B cell (primary cell): ENCODE data around the gene LONP2. TPM values are rescaled to one million over a fixed set of nuclear protein-coding genes. Genes with fewer than 3 reads are reported as not detected.

Source experiments
- ATAC-seq: fragments of 200-7000 bp; cut with Tn5 transposase; one replicate; pipeline ENCODE4 v1.10.0; 2021; ENCODE audit warnings: low read depth, mild to moderate bottlenecking, moderate number of reproducible peaks, moderate library complexity
- CTCF ChIA-PET: fragments of 350-600 bp; sonication (Branson Sonifier 250); formaldehyde crosslinking; loops from one replicate; lab custom pipeline; 2021; ENCODE audit warnings: antibody characterized with exemption, inconsistent platforms; lab: Charles Lee
- POLR2A ChIA-PET: fragments of 350-600 bp; sonication (Branson Sonifier 250); formaldehyde crosslinking; loops from one replicate; lab custom pipeline; 2021; ENCODE audit warnings: antibody characterized with exemption; lab: Charles Lee
- DNase-seq: peaks from one replicate; pipeline ENCODE4 v3.0.0; 2013
- H2AFZ ChIP-seq: 2 replicates; pipeline ENCODE4 v1.6.1; 2012; ENCODE audit warnings: mild to moderate bottlenecking, low read depth, low read length; ENCODE audit not compliant: insufficient read depth, poor library complexity, severe bottlenecking
- H3K27ac ChIP-seq, 2 donors: 1 replicate in 1 of 2; 2 replicates in 1 of 2; pipeline ENCODE4 v1.5.1; 2012 to 2013; ENCODE audit warnings: low read length in 2 of 2, mild to moderate bottlenecking in 2 of 2, moderate library complexity in 1 of 2
- H3K27me3 ChIP-seq, 4 experiments: fragments of 200-600 bp in 1 of 4; sonication (generic) in 1 of 4; replicated peaks in 1 of 4; 1 replicate in 2 of 4; 2 replicates in 2 of 4; pipeline versions ENCODE4 v1.6.1 to v1.7.0; 2013 to 2016; ENCODE audit warnings: low read length in 3 of 4, mild to moderate bottlenecking in 2 of 4, mixed read lengths in 1 of 4, moderate library complexity in 1 of 4; ENCODE audit not compliant: insufficient read depth in 4 of 4, control insufficient read depth in 3 of 4; ENCODE audit errors: control extremely low read depth in 1 of 4
- H3K36me3 ChIP-seq, 2 experiments: replicated peaks in 1 of 2; 1 replicate in 1 of 2; 2 replicates in 1 of 2; pipeline versions ENCODE4 v1.6.1 to v1.7.1; 2013; ENCODE audit warnings: low read length in 1 of 2; ENCODE audit not compliant: insufficient read depth in 2 of 2, control insufficient read depth in 1 of 2; ENCODE audit errors: control extremely low read depth in 1 of 2, extremely low read depth in 1 of 2
- H3K4me1 ChIP-seq, 2 donors: fragments of 200-600 bp in 1 of 2; sonication (generic) in 1 of 2; 1 replicate in 1 of 2; 2 replicates in 1 of 2; pipeline versions ENCODE4 v1.5.1 to v1.6.1; 2013 to 2017; ENCODE audit warnings: low read length in 2 of 2; ENCODE audit not compliant: control insufficient read depth in 2 of 2, insufficient read depth in 2 of 2
- H3K4me2 ChIP-seq: replicated peaks from 2 replicates; pipeline ENCODE3; 2012; ENCODE audit warnings: mild to moderate bottlenecking, low read depth, low read length; ENCODE audit not compliant: poor library complexity, severe bottlenecking
- H3K4me3 ChIP-seq, 5 experiments: fragments of 200-600 bp in 1 of 5; sonication (generic) in 1 of 5; 1 replicate in 3 of 5; 2 replicates in 2 of 5; pipeline versions ENCODE4 v1.5.1 to v1.7.0; 2011 to 2016; ENCODE audit warnings: low read length in 4 of 5, mild to moderate bottlenecking in 4 of 5, low read depth in 2 of 5, control low read depth in 1 of 5, moderate library complexity in 1 of 5; ENCODE audit not compliant: insufficient read depth in 1 of 5; ENCODE audit errors: control extremely low read depth in 1 of 5, extremely low read depth in 1 of 5
- H3K79me2 ChIP-seq: fragments of 200-600 bp; sonication (generic); one replicate; pipeline ENCODE4 v1.6.0; 2016; ENCODE audit warnings: low read length; ENCODE audit not compliant: control insufficient read depth, insufficient read depth
- H3K9ac ChIP-seq: fragments of 200-600 bp; sonication (generic); 2 replicates; pipeline ENCODE4 v1.6.1; 2017; ENCODE audit warnings: mild to moderate bottlenecking, low read length, moderate library complexity
- H3K9me3 ChIP-seq, 3 donors: one replicate each; pipeline versions ENCODE4 v1.6.1 to v1.7.1; 2013; ENCODE audit warnings: low read length in 2 of 3; ENCODE audit not compliant: control insufficient read depth in 2 of 3, insufficient read depth in 1 of 3; ENCODE audit errors: control extremely low read depth in 1 of 3
- H4K20me1 ChIP-seq: 2 replicates; pipeline ENCODE4 v1.6.0; 2012; ENCODE audit warnings: mild to moderate bottlenecking, low read length; ENCODE audit not compliant: insufficient read depth, control insufficient read depth, poor library complexity, severe bottlenecking
- H3K27ac Mint-ChIP-seq: one replicate; pipeline ENCODE4 v1.8.0; 2021; ENCODE audit warnings: mixed read lengths
- H3K27me3 Mint-ChIP-seq: one replicate; pipeline ENCODE4 v1.8.0; 2021; ENCODE audit warnings: mixed read lengths
- H3K4me1 Mint-ChIP-seq: one replicate; pipeline ENCODE4 v1.8.0; 2021; ENCODE audit warnings: mixed read lengths
- H3K4me3 Mint-ChIP-seq: one replicate; pipeline ENCODE4 v1.8.0; 2021; ENCODE audit warnings: mixed read lengths
- H3K9me3 Mint-ChIP-seq: one replicate; pipeline ENCODE4 v1.8.0; 2022; ENCODE audit warnings: mixed read lengths; ENCODE audit not compliant: insufficient read depth
- CTCF ChIP-seq: fragments of 200-600 bp; IDR thresholded peaks from one replicate; pipeline ENCODE4 v1.8.0; 2022; ENCODE audit warnings: antibody characterized with exemption, mild to moderate bottlenecking
- EZH2 ChIP-seq: IDR thresholded peaks from 2 replicates; pipeline ENCODE4 v1.6.1; 2012; ENCODE audit warnings: borderline replicate concordance, low read depth, mild to moderate bottlenecking, moderate library complexity, low read length; ENCODE audit not compliant: insufficient read depth, poor library complexity, severe bottlenecking
- WGBS: methylation state at CpG from one replicate; pipeline ENCODE4 v1.1.5; 2013; ENCODE audit warnings: missing lambda C conversion rate; ENCODE audit not compliant: insufficient coverage; 5-methylcytosine and 5-hydroxymethylcytosine counted together
- intact Hi-C: fragments of 100-400 bp; cut with micrococcal nuclease; formaldehyde crosslinking; loops from one replicate; pipeline ENCODE4 v1.10.0; 2022
- polyA plus RNA-seq: library from polyadenylated mRNA; depleted of rRNA; stranded (reverse); fragments of >200 nt; gene quantifications from 2 replicates; pipeline ENCODE4 v1.2.3, GENCODE V29; 2012
- total RNA-seq, 2 donors: library from RNA; stranded (reverse); fragments of 120-200 nt in 1 of 2; gene quantifications; 1 replicate in 1 of 2; 2 replicates in 1 of 2; pipeline versions ENCODE4 v1.2.3 to v1.2.4, GENCODE V29; 2013 to 2022

Gene LONP2
- total and polyA plus RNA-seq, 2 donors (not counting 1 experiment from before 2014, with no cell fraction given): 39.3 to 84.2 TPM

- no peaks in the 10 kb centered on the region for H4K20me1 ChIP-seq
- H3K9me3 ChIP-seq: no peaks in the 10 kb centered on the region
- POLR2A ChIA-PET: no interaction called here
- TF ChIP-seq CTCF (no peak), EZH2 (no peak)
- no peak overlapping the region for H3K27ac ChIP-seq
- H3K9ac ChIP-seq: no peak overlapping the region
- H3K4me3 Mint-ChIP-seq: no peak overlapping the region
- H3K27ac Mint-ChIP-seq: no peak overlapping the region
- no peaks in the 10 kb centered on the region for H3K36me3 ChIP-seq
- H3K27me3 ChIP-seq: no peaks in the 10 kb centered on the region
- no peaks in the 10 kb centered on the region for H3K4me1 Mint-ChIP-seq
- no peak overlapping the region for H2AFZ ChIP-seq
- intact Hi-C loops: no loop called here
- DNase-seq (no peak), ATAC-seq (no peak)
- H3K4me1 ChIP-seq: no peaks in the 10 kb centered on the region
- H3K27me3 Mint-ChIP-seq: peaks cover 31% of the 10 kb centered on the region
- WGBS: 86% methylated on average over 6 of the region's 6 CpGs
- no peaks in the 10 kb centered on the region for H3K79me2 ChIP-seq
- CTCF ChIA-PET: interaction anchor here (0.5 kb wide), 1 partner anchor 312 kb away, joined by 3 read pairs; no protein-coding TSS in a partner anchor
- no peaks in the 10 kb centered on the region for H3K9me3 Mint-ChIP-seq
- no peak overlapping the region for H3K4me3 ChIP-seq
- H3K4me2 ChIP-seq: no peak overlapping the region
These were observed 42.4 kb upstream of the LONP2 start for GRCh38 chr16:48201515-48202201.

- no peak for ATAC-seq
- DNase-seq: no peak
- Mint-ChIP-seq H3K9me3 (no peaks in the 10 kb centered on the region), H3K4me3 (no peak overlapping the region), H3K27ac (no peak overlapping the region), H3K27me3 (peaks cover 30% of the 10 kb centered on the region), H3K4me1 (no peaks in the 10 kb centered on the region)
- Histone ChIP-seq H3K79me2 (no peaks in the 10 kb centered on the region), H3K9ac (no peak overlapping the region), H2AFZ (no peak overlapping the region), H3K9me3 (no peaks in the 10 kb centered on the region), H4K20me1 (no peaks in the 10 kb centered on the region), H3K4me1 (no peaks in the 10 kb centered on the region), H3K4me2 (no peak overlapping the region), H3K36me3 (no peaks in the 10 kb centered on the region), H3K4me3 (no peak overlapping the region), H3K27me3 (no peaks in the 10 kb centered on the region), H3K27ac (no peak overlapping the region)
- CTCF ChIA-PET: no interaction called here
- TF ChIP-seq EZH2: no peak
- no peak for TF ChIP-seq CTCF
- POLR2A ChIA-PET: no interaction called here
- intact Hi-C loops: no loop called here
- WGBS: 91% methylated on average over 8 of the region's 8 CpGs
These were observed 39.9 kb upstream of the LONP2 start for GRCh38 chr16:48203974-48204824.
